Keratinocyte (primary cell): Measurements from ENCODE around the gene TMEFF2. TPM values are rescaled to one million over a fixed set of nuclear protein-coding genes. Genes with fewer than 3 reads are reported as not detected.

Source experiments
- DNase-seq: peaks from one replicate; pipeline ENCODE4 v3.0.0-alpha.2; 2011; ENCODE audit warnings: low read depth, missing footprints, low spot score
- FAIRE-seq: peaks from 2 replicates; lab custom pipeline; 2011; peaks lifted over from hg19 to GRCh38; lab: Jason Lieb, UNC
- H2AFZ ChIP-seq: 2 replicates; pipeline ENCODE4 v1.6.0; 2012; ENCODE audit warnings: low read length, control low read depth, inconsistent platforms; ENCODE audit not compliant: control insufficient read depth
- H3K27ac ChIP-seq: 2 replicates; pipeline ENCODE4 v1.5.1; 2011; ENCODE audit warnings: low read length; ENCODE audit not compliant: control insufficient read depth, insufficient read depth
- H3K27me3 ChIP-seq: 3 replicates; pipeline ENCODE4 v1.6.0; 2011; ENCODE audit warnings: low read length; ENCODE audit not compliant: control insufficient read depth, insufficient read depth; ENCODE audit errors: extremely low read depth
- H3K36me3 ChIP-seq, 2 experiments: 2 replicates in 1 of 2; 3 replicates in 1 of 2; pipeline ENCODE4 v1.5.1; 2011; ENCODE audit warnings: low read length in 2 of 2, mild to moderate bottlenecking in 1 of 2; ENCODE audit not compliant: control insufficient read depth in 2 of 2, insufficient read depth in 2 of 2; ENCODE audit errors: extremely low read depth in 1 of 2
- H3K4me1 ChIP-seq: 3 replicates; pipeline ENCODE4 v1.5.1; 2011; ENCODE audit warnings: low read length; ENCODE audit not compliant: control insufficient read depth, insufficient read depth; ENCODE audit errors: extremely low read depth
- H3K4me2 ChIP-seq: 3 replicates; pipeline ENCODE4 v1.6.0; 2011; ENCODE audit warnings: low read depth, low read length; ENCODE audit not compliant: control insufficient read depth, insufficient read depth; ENCODE audit errors: extremely low read depth
- H3K4me3 ChIP-seq, 3 experiments: fragments of 200-600 bp in 1 of 3; sonication (generic) in 1 of 3; 2 replicates in 2 of 3; 3 replicates in 1 of 3; pipeline ENCODE4 v1.5.1; 2011 to 2016; ENCODE audit warnings: low read length in 3 of 3, mild to moderate bottlenecking in 3 of 3, control low read depth in 2 of 3, inconsistent platforms in 1 of 3, low read depth in 1 of 3, mixed read lengths in 1 of 3, mixed run types in 1 of 3, moderate library complexity in 1 of 3; ENCODE audit not compliant: control insufficient read depth in 2 of 3, insufficient read depth in 2 of 3; ENCODE audit errors: extremely low read depth in 1 of 3
- H3K79me2 ChIP-seq: 2 replicates; pipeline ENCODE4 v1.6.0; 2012; ENCODE audit warnings: low read length; ENCODE audit not compliant: control insufficient read depth, insufficient read depth
- H3K9ac ChIP-seq: 3 replicates; pipeline ENCODE4 v1.6.0; 2011; ENCODE audit warnings: low read length; ENCODE audit not compliant: control insufficient read depth, insufficient read depth; ENCODE audit errors: extremely low read depth
- H3K9me1 ChIP-seq: 3 replicates; pipeline ENCODE4 v1.6.0; 2011; ENCODE audit warnings: low read length; ENCODE audit not compliant: control insufficient read depth, insufficient read depth; ENCODE audit errors: extremely low read depth
- H3K9me3 ChIP-seq: 2 replicates; pipeline ENCODE4 v1.5.1; 2012; ENCODE audit warnings: low read depth, low read length; ENCODE audit not compliant: control insufficient read depth
- H4K20me1 ChIP-seq: 3 replicates; pipeline ENCODE4 v1.6.0; 2011; ENCODE audit warnings: low read length; ENCODE audit not compliant: control insufficient read depth, insufficient read depth; ENCODE audit errors: extremely low read depth
- EZH2 ChIP-seq: IDR thresholded peaks from one replicate; pipeline ENCODE4 v1.6.1; 2012; ENCODE audit warnings: inconsistent platforms, mild to moderate bottlenecking, low read length, moderate library complexity
- dilution Hi-C: fragments of 300-500 bp; cut with MboI; formaldehyde crosslinking; loops from one replicate; pipeline ENCODE4 v1.7.0; 2020; ENCODE audit warnings: low sequenced_read_pairs; ENCODE audit not compliant: extremely low pct_ligation_motif_present
- polyA plus RNA-seq, 5 experiments: library from polyadenylated mRNA; depleted of rRNA in 3 of 5; stranded (reverse) in 3 of 5; stranded (forward) in 1 of 5; unstranded in 1 of 5; fragments of >200 nt; gene quantifications; 1 replicate in 1 of 5; 2 replicates in 3 of 5; 3 replicates in 1 of 5; pipeline versions ENCODE4 v1.2.1 to v1.2.3, GENCODE V29; 2011 to 2012; ENCODE audit warnings: missing spikeins in 2 of 5, low read depth in 1 of 5, low replicate concordance in 1 of 5
- TF ChIP-seq, protein P1 (sequence below), 3 experiments: IDR thresholded peaks in 1 of 3; conservative IDR thresholded peaks in 1 of 3; optimal IDR thresholded peaks in 1 of 3; 2 replicates in 2 of 3; 3 replicates in 1 of 3; pipeline versions ENCODE3 to v1.5.1; 2011; ENCODE audit warnings: low read length in 3 of 3, mild to moderate bottlenecking in 3 of 3, moderate library complexity in 2 of 3, control low read depth in 1 of 3, inconsistent platforms in 1 of 3; ENCODE audit not compliant: insufficient read depth in 2 of 3; ENCODE audit errors: extremely low read depth in 1 of 3

TMEFF2 gene
- polyA plus RNA-seq, 1 donor (not counting 4 experiments of a cell fraction or from before 2014, with no cell fraction given): not detected

DNA sequence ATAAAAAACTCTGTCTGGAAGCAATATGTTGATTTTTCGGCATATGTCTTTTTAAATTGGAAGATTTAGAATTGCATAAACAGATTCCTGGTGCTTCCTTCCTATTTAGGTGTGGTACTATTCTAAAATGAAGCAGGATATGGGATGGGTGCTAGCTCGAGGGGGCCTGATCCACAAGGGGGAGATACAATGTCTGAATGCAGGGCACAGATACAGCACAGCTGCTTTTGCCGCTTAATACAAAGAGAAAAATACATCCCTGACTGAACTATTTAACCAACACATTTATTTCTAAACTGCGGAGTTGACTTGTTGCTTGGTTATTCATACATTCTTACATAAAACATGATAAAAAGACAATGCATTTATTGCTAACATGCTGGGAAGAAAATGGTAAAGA is 169.1 kb downstream of the TMEFF2 start:
- no peak for DNase-seq
- no peaks in the 10 kb centered on the region for H3K27me3 ChIP-seq
- H3K36me3 ChIP-seq: no peaks in the 10 kb centered on the region
- no peaks in the 10 kb centered on the region for H3K79me2 ChIP-seq
- no peak overlapping the region for H3K4me2 ChIP-seq
- H3K4me3 ChIP-seq: no peak overlapping the region
- H3K4me1 ChIP-seq: no peaks in the 10 kb centered on the region
- no peaks in the 10 kb centered on the region for H3K9me3 ChIP-seq
- H2AFZ ChIP-seq: no peak overlapping the region
- H3K9ac ChIP-seq: no peak overlapping the region
- no peak for TF ChIP-seq EZH2
- TF ChIP-seq, protein P1, sequence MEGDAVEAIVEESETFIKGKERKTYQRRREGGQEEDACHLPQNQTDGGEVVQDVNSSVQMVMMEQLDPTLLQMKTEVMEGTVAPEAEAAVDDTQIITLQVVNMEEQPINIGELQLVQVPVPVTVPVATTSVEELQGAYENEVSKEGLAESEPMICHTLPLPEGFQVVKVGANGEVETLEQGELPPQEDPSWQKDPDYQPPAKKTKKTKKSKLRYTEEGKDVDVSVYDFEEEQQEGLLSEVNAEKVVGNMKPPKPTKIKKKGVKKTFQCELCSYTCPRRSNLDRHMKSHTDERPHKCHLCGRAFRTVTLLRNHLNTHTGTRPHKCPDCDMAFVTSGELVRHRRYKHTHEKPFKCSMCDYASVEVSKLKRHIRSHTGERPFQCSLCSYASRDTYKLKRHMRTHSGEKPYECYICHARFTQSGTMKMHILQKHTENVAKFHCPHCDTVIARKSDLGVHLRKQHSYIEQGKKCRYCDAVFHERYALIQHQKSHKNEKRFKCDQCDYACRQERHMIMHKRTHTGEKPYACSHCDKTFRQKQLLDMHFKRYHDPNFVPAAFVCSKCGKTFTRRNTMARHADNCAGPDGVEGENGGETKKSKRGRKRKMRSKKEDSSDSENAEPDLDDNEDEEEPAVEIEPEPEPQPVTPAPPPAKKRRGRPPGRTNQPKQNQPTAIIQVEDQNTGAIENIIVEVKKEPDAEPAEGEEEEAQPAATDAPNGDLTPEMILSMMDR (optimal IDR thresholded peaks at IDR 0.05 in 1 of 3, IDR thresholded peaks at IDR 0.05 in 1 of 3, conservative IDR thresholded peaks at IDR 0.05 in 1 of 3; ENCODE audit: extremely low read depth in 1 of 3, insufficient read depth in 2 of 3, low read length in 3 of 3): no peak
- no peaks in the 10 kb centered on the region for H3K9me1 ChIP-seq
- no peaks in the 10 kb centered on the region for H4K20me1 ChIP-seq
- no peak for FAIRE-seq
- no peak overlapping the region for H3K27ac ChIP-seq
- dilution Hi-C loops: no loop called here

GRCh38 chr2:192023006-192023405 is 171.7 kb downstream of the TMEFF2 start:
- FAIRE-seq: no peak
- H3K79me2 ChIP-seq: no peaks in the 10 kb centered on the region
- H2AFZ ChIP-seq: no peak overlapping the region
- H3K9ac ChIP-seq: no peak overlapping the region
- no peaks in the 10 kb centered on the region for H3K9me3 ChIP-seq
- TF ChIP-seq EZH2: no peak
- TF ChIP-seq, protein P1 (optimal IDR thresholded peaks at IDR 0.05 in 1 of 3, IDR thresholded peaks at IDR 0.05 in 1 of 3, conservative IDR thresholded peaks at IDR 0.05 in 1 of 3; ENCODE audit: extremely low read depth in 1 of 3, insufficient read depth in 2 of 3, low read length in 3 of 3): no peak
- dilution Hi-C loops: no loop called here
- H3K27ac ChIP-seq: no peak overlapping the region
- H3K27me3 ChIP-seq: no peaks in the 10 kb centered on the region
- H3K9me1 ChIP-seq: no peaks in the 10 kb centered on the region
- H4K20me1 ChIP-seq: no peaks in the 10 kb centered on the region
- H3K36me3 ChIP-seq: no peaks in the 10 kb centered on the region
- no peak overlapping the region for H3K4me3 ChIP-seq
- no peaks in the 10 kb centered on the region for H3K4me1 ChIP-seq
- H3K4me2 ChIP-seq: no peak overlapping the region
- no peak for DNase-seq
